HEK293T (cell line): Measurements from ENCODE around the gene DIAPH3.

Source experiments
- BHLHE40 ChIP-seq: fragments of 450-650 bp; IDR thresholded peaks from 2 replicates; pipeline ENCODE4 v1.6.1; 2016; ENCODE audit warnings: mild to moderate bottlenecking, moderate library complexity, borderline replicate concordance
- FOXM1 ChIP-seq: fragments of 450-650 bp; IDR thresholded peaks from 2 replicates; pipeline ENCODE4 v1.6.1; 2017; ENCODE audit warnings: mild to moderate bottlenecking, borderline replicate concordance
- HDGF ChIP-seq: fragments of 450-650 bp; IDR thresholded peaks from 2 replicates; pipeline ENCODE4 v1.6.1; 2017; ENCODE audit warnings: antibody characterized with exemption, borderline replicate concordance
- L3MBTL2 ChIP-seq: fragments of 450-650 bp; conservative IDR thresholded peaks from 2 replicates; pipeline ENCODE4 v1.6.1; 2016; ENCODE audit warnings: mild to moderate bottlenecking

DNA sequence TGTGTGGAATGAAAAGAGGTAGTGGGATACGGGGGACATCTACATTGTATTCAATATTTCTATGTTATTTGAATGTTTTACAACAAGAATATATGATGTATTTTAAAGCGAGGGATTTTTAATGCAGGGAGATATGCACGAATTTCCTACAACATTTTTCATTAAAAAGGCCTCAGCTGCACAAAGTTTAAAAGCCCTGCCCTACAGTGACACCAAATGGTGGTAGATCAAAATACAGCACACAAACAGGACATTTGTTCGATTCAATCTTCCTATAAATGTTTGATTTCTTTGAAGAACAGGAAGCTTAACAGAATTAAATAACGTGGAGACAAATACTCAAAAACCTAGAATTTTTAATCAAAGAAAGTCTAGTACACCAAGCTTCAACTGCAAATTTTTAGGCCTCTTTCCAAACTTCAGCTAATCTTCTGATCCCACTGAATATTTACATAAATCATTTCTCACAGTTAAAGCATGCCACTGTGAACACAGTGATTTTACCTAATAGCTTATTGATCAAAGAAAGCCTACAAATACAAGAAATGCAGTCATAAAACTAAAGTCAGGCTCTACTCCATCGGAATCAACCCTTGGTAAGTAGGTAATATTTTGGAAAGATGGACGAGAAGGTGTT, 257.2 kb downstream of the DIAPH3 start:
- TF ChIP-seq HDGF = no peak
- TF ChIP-seq FOXM1 = no peak
- TF ChIP-seq BHLHE40 = no peak
- TF ChIP-seq L3MBTL2 = no peak
